GM12801 (cell line): ENCODE measurements around the gene PPP1R12B.

Experiments used
- CTCF ChIP-seq: IDR thresholded peaks from one replicate; pipeline ENCODE4 v1.5.1; 2011; ENCODE audit warnings: control low read depth; ENCODE audit not compliant: insufficient read length; ENCODE audit errors: extremely low read depth

The PPP1R12B gene

DNA sequence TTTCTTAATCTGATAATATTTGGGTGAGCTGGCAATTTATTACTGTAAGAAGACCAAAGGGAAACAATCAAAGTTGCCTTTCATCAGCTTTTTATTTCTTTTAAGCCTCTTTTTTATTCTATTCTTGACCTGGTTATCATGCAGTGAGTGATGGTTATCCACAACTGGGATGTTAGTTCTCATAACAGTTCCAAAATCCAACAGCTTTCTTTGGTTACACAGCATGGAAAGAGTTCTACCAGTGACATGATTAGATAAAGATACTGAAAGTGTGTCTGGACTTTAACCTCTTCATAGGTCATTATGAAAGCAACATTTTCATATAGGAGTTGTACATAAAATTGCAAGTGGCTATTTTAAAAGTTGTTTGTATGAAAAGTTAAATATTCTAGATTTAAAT, 198.7 kb downstream of the PPP1R12B start:
- TF ChIP-seq CTCF: no peak

GRCh38 chr1:202551683-202552082, 203.2 kb downstream of the PPP1R12B start:
- TF ChIP-seq CTCF: no peak

DNA sequence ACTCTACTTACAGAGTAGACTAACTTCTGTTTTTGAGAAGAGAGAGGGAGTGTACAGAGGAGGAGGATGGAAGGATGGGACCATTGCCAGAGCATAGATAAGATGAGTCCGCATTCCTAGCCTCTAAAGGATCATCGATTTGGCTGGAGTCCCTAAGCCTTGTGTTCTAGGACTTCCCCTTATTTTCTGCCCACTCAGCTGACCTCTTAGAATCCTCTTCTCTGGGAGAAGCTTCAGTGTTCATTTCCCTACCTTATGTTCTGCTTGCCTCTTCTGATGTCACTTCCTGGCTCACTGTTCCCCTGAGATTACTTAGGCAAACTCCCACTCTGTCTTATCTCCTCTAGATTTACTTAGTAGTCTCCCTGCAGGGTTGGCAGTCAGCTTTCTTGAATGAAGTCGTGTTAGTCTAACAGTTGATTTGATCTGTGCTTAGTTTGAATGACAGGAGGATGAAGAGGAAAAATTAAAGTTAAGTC, 205.1 kb downstream of the PPP1R12B start:
- no peak for TF ChIP-seq CTCF

DNA sequence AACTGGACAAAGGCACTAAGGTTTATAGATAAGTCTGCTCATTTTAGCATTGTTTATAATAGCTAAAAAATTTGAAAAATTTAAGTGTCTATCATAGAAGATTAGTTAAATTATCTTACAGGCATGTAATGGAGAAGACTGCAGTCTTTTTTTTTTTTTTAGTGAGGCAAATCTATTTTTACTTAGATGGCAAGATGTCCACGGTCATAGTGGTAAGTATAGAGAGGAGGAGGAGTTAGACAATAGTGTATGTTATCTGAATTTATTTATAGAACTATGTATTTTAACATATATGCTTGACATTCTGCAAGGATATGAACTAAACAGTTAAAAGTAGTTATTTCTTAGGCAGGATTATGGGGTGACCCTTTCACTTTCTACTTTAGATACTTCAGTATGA, 212.7 kb downstream of the PPP1R12B start:
- TF ChIP-seq CTCF: no peak

DNA sequence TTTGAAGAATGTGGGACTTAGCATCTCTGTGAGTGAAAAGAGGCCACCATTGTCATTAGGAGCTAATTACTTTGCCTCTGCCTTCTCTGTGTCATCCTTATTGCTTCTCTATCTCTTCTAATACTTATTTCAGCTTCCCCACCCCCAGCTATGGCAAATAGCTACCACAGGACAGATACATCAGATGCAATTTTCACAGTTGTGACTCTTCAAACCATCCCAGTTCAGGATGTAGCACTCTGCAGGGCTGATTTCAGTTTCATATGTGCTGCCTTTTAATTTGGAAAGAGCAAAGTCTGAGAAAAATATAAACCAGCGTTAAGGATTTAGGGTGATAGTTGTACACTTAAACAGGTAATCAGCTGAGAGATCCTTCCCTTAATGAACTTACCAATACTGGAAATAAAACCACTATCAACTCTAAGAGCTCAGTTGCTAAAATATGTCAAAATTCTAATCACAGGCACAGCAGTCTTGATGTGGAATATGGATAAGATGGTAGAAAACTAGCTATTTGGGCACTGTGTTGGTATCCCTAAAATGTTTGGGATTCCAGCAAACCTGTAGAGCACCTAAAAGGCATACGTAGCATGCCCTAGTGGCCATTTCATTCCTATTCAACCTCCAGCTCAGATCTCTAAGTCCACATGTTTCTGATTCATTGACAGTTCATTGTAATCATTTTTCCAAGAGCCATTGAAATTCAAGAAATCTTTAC, 213.4 kb downstream of the PPP1R12B start:
- TF ChIP-seq CTCF: no peak

DNA sequence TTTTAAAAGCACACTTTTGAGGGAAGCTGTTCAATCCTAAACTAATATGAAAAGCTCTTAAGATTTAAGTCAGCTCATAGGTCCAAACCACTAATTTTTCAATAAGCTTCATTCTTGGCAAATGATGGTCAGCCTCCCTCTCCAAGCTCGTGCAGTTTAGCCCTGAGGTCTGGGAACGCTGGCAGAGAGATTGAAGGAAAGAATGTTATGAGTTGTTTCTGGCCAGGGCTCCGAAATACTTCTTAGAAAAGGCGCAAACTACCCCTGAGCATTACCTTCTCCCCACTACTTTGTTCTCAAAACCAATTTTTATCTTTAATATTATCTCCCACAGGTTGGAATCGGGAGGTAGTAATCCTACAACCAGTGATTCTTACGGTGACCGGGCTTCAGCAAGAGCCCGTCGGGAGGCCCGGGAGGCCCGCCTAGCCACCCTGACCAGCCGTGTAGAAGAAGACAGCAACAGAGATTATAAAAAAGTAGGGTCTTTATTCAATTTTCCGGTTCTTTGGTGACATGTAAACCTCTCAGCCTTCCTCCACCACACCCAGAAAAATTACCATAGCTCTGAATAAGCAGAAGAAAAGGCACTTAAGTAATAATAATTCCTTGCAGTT, 214.1 kb downstream of the PPP1R12B start:
- TF ChIP-seq CTCF: no peak

GRCh38 chr1:202563818-202564217, 215.3 kb downstream of the PPP1R12B start:
- no peak for TF ChIP-seq CTCF
